GM19324 (cell line): Measurements from ENCODE around the gene ARL10.
A peak's percentile ranks its signal among the peaks of the same experiment; 100 is the strongest.

ENCODE experiments used
- ATAC-seq: cut with Tn5 transposase; IDR thresholded peaks from one replicate; pipeline ENCODE4 v1.9.1; 2021; ENCODE audit warnings: mild to moderate bottlenecking, moderate library complexity; ENCODE audit not compliant: unreplicated experiment, low FRiP score

Gene ARL10

DNA sequence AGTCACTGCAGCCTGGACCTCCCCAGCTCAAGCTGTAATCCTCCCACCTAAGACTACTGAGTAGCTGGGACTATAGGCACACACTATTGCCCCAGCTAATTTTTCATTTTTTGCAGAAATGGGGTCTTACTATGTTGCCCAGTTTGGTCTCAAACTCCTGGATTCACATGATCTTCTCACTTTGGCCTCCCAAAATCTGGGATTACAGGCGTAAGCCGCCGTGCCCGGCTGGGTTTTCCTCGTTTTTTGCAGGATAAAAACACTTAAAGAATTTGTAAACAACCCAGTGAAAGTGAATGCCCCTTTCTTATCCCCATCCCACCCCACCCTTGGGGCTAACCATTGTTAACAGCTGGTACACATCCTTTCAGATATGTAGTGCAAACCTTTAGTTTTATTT, 43.3 kb downstream of the ARL10 start:
- no peak for ATAC-seq

DNA sequence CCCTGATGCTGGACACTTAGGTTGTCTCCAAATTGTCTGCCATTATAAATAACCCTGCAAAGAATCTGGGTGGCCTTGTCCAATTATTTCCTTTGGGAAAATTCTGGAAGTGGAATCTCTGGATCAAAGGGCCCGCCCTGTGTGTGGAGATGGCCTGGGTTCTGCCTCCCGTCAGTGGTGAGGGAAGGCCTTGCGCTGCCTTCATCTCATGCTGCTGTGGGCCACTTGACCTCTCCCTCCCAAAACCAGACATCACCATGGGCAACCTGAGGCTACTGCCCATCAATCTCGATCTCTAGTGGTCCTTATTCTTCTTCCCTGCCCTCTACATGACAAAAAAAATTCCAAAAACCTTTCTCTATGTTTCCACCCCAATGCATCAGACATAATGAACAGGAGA, 44.5 kb downstream of the ARL10 start:
- no peak for ATAC-seq

DNA sequence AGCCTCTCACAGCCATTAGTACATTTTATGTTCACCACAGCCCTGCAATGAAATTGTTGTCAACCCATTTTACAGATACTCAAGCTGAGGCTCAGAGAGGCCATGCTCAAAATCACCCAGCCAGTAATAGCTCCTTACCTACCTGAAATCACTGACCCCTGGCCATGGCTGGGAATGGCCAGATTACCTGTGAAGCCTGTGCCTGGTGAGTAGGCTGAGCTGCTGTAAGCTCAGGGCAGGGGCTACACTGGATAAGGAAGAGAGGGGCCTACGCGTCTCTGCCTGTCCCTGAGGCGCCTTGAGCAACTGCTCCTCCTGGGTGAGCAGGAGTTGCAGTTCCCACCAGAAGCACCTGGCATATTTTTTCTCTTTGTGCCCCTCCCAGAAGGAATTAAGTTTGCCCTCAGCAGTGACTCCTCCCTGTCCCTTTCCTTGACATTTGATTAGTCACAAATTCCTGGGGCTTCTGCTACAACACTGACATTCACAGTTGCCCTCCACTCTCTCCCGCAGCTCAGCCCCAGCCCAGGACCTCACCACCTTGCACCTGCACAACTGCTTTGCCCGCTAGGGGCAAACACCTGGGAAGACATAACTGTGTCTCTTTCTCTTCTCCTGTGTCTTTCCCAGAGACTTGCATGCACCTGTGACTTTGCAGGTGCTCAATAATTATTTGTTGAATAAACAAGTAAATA, 45.3 kb downstream of the ARL10 start:
- no peak for ATAC-seq

DNA sequence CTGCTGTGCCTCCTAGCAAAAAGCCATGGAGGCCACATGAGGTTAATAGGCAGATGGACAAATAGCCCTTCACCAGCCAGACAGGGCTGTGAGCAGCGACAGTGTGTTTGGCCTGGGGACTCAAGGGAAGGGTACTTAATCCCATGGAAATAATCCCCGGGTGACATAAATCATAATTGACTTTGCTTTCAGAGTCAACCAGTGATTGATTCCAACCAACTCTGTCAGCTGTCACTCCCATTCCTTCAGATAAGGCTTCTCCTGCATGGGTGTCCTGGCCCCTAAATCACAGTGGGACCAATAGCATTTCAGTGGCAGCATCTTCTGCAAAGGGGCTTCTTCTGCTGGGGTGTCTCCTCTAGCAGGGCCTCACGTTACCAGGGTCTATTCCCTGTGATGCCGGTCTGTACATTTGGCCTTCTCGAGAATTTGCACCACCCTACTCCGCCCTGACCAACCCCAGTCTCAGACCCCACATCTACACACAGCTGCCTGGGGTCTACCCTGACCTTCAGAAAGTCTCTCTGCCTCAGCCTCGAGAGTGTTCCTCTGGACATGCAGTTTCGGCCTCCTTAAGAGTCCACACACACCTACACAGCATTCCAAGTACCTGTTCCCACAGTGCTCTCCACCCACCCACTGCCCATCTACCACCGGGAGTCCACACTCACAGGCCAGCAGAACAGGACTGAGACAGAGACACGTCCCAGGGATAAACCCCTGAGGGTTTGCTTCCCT, 47.4 kb downstream of the ARL10 start:
- no peak for ATAC-seq

DNA sequence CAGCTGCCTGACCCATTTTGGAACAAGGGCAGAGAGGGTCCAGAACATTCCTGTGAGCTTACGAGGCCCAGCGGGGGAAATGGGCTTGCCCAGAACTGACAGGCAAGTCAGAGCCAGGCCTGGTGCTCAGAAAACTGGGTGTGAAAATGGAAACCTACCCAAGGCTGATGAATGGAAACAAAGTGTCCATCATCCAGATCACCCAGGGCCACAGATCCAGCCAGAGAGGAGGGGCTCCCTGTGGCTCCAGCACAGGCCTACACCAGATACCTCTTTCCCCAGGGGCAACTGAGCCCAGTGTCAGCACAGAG, 47.9 kb downstream of the ARL10 start:
- no peak for ATAC-seq

DNA sequence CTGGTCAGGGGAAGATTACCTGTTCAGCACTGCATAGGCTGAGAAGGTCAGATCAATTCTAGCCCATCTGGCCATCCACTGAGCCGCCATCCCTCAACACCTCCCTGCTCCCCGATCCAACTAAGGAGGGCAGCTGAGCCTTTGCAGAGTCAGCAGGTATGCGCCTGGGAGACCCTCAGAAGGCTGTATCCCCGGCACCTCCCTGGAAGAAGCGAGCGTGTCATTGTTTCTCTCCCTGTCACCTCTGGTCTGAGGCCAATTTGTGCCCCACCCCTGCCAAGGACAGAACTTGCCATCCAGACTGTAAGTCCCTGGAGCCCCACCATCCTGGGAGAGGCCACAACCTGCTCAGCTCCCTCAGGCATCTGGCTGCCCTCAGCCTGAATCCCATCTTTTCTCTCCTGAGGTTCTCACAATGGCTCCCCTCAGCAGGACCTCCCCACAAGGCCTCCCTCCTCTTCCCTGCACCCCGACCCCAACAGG, 48.5 kb downstream of the ARL10 start:
- ATAC-seq, result no peak

DNA sequence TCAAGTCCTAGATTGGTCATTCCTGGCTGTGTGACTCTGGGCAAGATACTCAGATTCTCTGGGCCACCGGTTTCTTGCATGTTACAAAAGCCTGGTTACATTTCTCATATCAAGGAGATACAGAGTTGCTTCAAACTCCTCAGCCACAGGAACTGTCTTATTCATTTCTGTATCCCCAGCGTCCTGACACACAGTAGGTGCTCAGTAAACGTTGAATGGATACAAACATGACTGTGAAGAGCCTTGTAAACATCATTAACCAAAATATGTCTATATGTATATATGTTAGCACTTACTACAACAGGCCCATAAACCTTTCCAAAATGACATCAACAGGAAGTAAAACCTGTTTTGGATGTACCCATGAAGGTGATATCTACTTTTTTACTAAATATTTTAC, 49.4 kb downstream of the ARL10 start:
- ATAC-seq, result no peak

DNA sequence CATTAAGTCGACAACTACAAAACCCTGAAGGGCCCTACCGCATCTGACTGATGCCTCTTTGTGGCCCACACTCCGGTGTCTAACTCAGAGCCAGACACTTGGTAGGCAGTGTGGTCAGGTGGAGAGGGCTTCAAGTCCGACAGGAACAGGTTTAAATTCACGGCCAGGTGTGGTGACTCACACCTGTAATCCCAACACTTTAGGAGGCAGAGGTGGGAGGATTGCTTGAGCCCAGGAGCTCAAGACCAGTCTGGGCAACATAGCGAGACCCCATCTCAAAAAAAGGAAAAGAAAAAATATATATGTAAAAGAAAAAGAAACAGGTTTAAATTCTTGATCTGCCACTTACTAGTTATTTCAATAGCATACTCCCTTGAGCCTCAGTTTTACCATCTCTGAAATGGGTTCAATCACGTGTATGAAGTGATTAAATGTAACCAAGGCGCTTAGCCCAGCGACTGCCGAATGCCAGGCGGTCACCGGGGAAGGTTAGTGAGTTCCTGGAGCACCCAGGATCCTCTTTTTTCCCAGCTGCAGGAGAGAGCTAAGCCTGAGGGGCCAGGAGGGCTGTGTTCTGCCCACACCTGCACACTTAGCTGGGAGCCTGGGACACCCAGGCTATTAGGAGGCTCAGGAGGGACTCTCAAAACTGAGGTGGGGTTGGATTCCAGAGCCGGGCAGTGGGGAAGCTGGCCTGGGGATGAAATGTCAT, 50.1 kb downstream of the ARL10 start:
- ATAC-seq, result no peak

DNA sequence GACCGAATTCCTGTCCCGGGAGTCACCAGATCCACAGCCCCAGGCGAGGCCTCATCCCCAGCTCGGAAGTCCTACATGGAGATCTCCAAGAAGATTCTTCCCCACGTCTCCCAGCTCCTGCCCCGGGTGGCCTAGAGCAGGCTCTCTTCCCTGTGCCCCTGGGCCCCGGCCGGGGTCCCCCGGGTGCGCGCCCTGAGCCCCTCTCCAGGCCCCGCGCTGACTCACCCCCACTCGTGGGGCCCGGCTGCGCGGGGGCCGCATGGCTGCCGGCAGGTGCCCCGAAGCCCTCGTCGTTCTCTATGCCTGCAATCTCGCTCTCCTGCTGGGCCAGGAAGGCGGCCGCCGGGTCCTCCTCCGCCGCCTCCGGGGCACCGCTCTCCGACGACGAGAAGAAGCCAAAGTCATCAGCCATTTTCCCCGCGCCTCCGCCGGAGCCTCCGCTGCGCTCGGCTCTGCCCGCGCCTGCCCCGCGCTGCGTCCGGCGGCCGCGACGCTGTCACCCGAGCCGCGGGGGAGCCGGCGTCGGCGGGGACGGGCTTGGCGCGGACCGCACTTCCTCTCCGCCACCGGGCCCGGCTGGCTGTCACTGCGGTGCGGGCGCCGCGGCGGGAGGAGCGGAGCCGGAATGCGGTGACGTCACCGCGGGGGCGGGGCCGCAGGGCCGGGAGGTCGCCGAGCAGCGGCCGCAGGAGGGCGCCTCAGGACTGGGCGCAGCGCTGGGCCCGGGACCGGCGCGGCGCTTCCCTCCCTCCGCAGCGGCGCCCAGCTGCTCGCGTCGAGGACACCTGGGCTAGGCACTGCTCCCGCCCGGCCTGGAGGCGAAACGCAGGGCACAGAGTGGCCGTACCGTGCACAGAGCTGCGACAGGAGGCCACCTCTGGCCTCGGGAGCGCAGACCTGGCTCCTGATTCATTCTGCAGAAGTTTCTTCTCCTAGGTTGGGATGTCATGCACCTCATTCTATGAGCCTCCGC, 51.0 kb downstream of the ARL10 start, which contains the start of gene CLTB:
Gene CLTB, minus strand, starts transcription at position 588 of the 973 bp plus-strand sequence. Its CDS starts 176 bp downstream, at position 412.
- ATAC-seq, result peak; percentile 91

DNA sequence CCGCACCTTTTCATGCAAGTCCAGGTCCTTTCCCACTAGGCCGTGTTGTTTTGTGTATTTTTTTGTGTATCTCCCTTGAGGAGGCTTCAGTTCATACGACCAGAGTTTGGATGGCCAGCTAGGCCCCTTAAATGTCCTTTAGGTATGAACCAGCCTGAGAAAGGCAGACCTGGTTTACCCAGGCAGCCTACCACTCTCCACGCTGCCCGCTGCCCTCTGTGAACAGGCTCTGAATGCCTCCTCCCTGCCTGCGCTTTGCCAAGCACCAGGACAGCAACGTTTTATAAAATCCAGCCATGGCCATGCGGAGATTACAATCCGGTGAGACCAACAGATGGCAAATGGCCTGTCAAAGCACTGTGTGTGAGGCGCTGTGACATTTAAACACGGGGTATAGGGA, 51.7 kb downstream of the ARL10 start:
- ATAC-seq, result no peak

DNA sequence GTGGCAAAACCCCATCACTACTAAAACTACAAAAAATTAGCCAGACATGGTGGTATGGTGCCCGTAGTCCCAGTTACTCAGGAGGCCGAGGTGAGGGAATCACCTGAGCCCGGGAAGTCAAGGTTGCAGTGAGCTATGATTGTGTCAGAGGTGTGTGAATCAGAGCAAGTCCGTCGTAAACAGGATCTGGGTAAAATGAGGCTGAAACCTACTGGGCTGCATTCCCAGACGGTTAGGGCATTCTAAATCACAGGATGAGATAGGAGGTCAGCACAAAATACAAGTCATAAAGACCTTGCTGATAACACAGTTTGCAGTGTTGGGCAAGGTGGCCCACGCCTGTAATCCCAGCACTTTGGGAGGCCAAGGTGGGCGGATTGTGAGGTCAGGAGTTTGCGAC, 53.0 kb downstream of the ARL10 start:
- no peak for ATAC-seq

DNA sequence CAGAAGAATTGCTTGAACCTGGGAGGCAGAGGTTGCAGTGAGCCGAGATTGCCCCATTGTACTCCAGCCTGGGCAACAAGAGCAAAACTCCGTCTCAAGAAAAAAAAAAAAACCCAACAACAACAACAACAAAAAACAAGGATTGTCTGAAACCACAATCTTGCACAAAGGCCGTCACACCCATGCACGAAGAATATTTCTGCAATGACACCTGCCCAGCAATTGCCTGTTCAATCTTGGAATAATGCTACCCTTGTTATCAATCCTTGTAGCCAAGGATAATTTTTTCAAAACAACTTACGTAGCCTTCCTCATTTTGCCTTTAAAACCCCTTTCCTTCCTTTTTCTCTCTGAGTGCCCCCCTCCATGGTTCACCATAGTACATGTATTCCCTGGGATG, 54.8 kb downstream of the ARL10 start:
- ATAC-seq, result no peak

DNA sequence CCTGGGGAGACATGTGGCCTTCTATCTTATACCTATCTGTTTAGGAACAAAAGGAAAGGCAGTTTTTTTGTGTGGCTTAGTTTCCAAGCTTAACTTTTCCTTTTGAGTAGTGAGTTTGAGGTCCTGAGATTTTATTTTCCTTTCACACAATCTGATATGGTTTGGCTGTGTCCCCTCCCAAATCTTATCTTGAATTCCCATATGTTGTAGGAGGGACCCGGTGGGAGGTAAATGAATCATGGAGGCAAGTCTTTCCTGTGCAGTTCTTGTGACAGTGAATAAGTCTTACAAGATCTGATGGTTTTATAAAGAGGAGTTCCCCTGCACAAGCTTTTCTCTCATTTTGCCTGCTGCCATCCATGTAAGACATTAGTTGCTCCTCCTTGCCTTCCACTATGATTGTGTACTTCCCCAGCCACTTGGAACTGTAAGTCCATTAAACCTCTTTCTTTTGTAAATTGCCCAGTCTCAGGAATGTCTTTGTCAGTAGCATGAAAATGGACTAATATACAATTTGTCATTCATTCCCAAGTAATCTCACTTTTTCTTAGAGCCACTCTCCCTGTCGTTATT, 55.8 kb downstream of the ARL10 start:
- no peak for ATAC-seq

DNA sequence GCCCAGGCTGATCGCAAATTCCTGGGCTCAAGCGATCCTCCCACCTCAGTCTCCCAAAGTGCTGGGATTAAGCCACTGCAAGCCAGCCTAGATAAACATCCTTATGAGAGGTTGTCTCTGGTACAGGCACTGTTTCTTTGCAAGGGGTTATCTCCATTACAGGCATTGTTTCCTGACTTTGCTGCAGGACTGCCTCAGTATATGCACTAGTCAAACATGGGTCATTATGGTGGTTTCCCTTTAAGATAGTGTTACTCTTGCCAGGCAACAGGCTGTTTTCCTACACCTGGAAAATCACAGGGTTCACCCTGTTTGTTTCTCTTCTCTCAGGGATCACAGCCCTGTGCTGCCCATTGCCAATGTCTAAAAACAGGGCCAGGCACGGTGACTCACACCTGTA, 58.9 kb downstream of the ARL10 start:
- ATAC-seq, result no peak

DNA sequence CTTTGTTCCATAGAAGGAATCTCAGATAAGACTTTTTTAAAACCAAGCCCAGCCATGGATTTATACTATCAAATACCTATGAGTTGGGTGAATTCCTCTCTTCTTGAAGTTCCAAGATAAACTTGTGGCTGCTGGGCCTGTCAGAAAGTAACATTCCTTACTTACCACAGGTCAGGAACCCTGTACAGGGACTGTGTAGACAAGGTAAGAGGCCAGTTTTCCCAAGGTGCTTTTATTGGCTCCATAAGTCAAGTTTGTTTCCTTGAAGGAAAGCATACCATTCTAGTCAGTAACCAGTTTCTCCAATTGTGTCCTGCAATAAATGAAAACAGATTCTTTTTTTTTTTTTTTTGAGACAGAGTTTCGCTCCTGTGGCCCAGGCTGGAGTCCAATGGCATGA, 59.9 kb downstream of the ARL10 start:
- no peak for ATAC-seq

DNA sequence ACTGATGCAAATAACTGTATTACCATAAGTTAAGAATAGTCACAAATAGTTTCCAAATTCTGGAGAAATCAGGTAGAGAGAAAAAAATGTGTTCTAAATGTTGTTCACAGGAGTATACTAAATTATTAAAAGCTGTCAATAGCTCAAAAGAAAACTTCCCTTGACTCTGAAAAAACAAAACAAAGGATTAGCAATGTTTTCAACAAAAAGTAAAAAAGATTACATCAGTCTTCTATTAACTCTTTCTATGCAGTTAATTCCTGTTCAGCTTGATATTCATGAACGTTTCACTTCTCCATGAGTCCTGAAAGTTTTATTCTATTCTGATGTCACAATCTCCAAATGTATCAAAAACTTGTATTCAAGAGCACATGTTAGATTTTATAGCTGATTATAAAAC, 60.5 kb downstream of the ARL10 start:
- ATAC-seq, result no peak

DNA sequence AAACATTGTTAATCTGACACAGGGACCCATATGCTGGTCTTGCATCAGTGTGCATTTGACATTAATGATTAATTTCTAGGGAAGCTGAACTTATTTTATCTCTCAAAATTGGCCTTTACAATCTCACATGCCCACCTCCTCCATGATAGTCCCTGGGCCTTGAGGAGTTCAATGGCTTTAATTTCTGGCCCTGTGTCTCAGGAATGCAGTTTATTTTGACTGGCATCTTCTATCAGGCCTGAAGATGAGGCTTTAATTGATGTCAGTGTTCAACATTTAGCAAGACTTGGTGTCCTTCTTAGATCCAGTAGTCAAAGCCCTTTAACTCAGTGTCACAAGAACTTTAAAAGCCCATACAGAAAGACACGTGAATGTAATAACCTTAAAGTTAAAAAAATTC, 61.6 kb downstream of the ARL10 start:
- ATAC-seq, result no peak

DNA sequence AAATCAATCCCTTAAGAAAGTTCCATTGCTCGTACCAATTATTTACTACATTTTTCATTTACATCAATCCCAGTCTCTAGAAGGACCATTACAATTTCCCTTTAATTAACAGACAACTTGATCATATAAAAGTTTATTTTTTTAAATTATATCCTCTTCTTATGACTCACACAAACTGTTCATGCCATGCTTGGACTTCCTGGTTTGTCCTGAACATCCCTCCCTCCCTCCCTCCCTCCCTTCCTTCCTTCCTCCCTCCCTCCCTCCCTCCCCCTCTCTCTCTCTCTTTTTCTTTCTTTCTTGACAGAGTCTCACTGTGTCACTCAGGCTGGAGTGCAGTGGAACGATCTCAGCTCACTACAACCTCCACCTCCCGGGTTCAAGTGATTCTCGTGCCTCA, 62.7 kb downstream of the ARL10 start:
- no peak for ATAC-seq

DNA sequence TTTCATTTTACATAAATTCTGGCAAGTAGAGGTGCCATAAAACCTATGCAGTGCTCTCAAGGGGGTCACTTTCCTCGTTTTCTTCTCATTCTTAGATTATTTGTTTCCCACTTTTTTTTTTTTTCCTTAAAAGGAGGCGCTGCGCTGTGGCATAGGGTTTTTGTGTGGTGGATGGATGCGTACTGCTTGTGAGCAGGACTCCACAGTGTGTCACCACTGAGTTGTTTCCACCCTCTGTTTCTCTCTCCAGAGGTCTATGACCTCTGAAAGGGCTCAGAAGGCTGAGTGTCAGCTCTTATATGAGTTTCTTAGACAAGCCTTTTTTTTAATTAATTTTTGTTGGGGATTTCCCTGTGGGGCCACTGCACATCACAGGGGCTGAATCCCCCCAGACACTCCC, 64.7 kb downstream of the ARL10 start:
- no peak for ATAC-seq
